Right lobe of liver (tissue), 4 donors: ENCODE data around the gene MYLK.

Source experiments
- CTCF ChIP-seq, 4 donors: fragments of 200-600 bp in 3 of 4; fragments of 450-650 bp in 1 of 4; IDR thresholded peaks; one replicate each; pipeline versions ENCODE4 v1.5.1 to v1.8.0; 2016 to 2022; ENCODE audit warnings: antibody characterized with exemption in 4 of 4, mild to moderate bottlenecking in 2 of 4
- POLR2A ChIP-seq: fragments of 450-650 bp; IDR thresholded peaks from one replicate; pipeline ENCODE4 v1.6.1; 2017; ENCODE audit warnings: antibody characterized with exemption, mild to moderate bottlenecking
- donor health status: DM: no; HTN: no; CAD: no.
- donor health status: DM: no; HTN: no; CAD: no.
- donor health status: DM: no; HTN: yes; CAD: no.

GRCh38 chr3:123837858-123838257 is 46.3 kb downstream of the MYLK start:
- TF ChIP-seq POLR2A: no peak
- no peak for TF ChIP-seq CTCF (IDR thresholded peaks at IDR 0.05)
